22Rv1 (cell line): ENCODE results near the gene KAT8.

Source experiments
- H3K27ac ChIP-seq: fragments of 450-650 bp; 2 replicates; pipeline ENCODE4 v1.5.1; 2017
- CTCF ChIP-seq: fragments of 450-650 bp; IDR thresholded peaks from 2 replicates; pipeline ENCODE4 v1.5.1; 2017; ENCODE audit warnings: mild to moderate bottlenecking
- ZFX ChIP-seq: fragments of 450-650 bp; IDR thresholded peaks from 2 replicates; pipeline ENCODE4 v1.6.1; 2017; ENCODE audit warnings: antibody characterized with exemption, borderline replicate concordance

The KAT8 gene

GRCh38 chr16:31114468-31114867, 3.0 kb upstream of the KAT8 start:
- peak overlapping the region; percentile 77 for H3K27ac ChIP-seq
- no peak for TF ChIP-seq ZFX
- no peak for TF ChIP-seq CTCF

- TF ChIP-seq CTCF, result no peak
- TF ChIP-seq ZFX, result no peak
- H3K27ac ChIP-seq, result peak overlapping the region; percentile 88
These were observed 1.0 kb downstream of the KAT8 start for GRCh38 chr16:31118223-31119155.

- TF ChIP-seq CTCF (no peak), ZFX (no peak)
- H3K27ac ChIP-seq, result no peak overlapping the region
These were observed 2.7 kb downstream of the KAT8 start for GRCh38 chr16:31120129-31120528.

- no peak overlapping the region for H3K27ac ChIP-seq
- no peak for TF ChIP-seq ZFX
- no peak for TF ChIP-seq CTCF
These were observed 8.4 kb downstream of the KAT8 start for GRCh38 chr16:31125844-31126243.

- H3K27ac ChIP-seq, result no peak overlapping the region
- TF ChIP-seq ZFX (no peak), CTCF (no peak)
These were observed 9.7 kb downstream of the KAT8 start for GRCh38 chr16:31127182-31127581.

GRCh38 chr16:31128711-31129567, 11.5 kb downstream of the KAT8 start:
- TF ChIP-seq CTCF, result no peak
- no peak for TF ChIP-seq ZFX
- peak overlapping the region; percentile 72 for H3K27ac ChIP-seq
